ENCODE data around the gene FOXP1.

GRCh38 chr3:71194785-71195184, 388.7 kb downstream of the FOXP1 start:
- TF ChIP-seq CTCF (IDR thresholded peaks at IDR 0.05; ENCODE audit: low read length): no peak
- TF ChIP-seq EZH2 (IDR thresholded peaks at IDR 0.05; ENCODE audit: borderline replicate concordance, low read length): no peak
